ENCODE data around the gene ADGRB2.

The ADGRB2 gene

DNA sequence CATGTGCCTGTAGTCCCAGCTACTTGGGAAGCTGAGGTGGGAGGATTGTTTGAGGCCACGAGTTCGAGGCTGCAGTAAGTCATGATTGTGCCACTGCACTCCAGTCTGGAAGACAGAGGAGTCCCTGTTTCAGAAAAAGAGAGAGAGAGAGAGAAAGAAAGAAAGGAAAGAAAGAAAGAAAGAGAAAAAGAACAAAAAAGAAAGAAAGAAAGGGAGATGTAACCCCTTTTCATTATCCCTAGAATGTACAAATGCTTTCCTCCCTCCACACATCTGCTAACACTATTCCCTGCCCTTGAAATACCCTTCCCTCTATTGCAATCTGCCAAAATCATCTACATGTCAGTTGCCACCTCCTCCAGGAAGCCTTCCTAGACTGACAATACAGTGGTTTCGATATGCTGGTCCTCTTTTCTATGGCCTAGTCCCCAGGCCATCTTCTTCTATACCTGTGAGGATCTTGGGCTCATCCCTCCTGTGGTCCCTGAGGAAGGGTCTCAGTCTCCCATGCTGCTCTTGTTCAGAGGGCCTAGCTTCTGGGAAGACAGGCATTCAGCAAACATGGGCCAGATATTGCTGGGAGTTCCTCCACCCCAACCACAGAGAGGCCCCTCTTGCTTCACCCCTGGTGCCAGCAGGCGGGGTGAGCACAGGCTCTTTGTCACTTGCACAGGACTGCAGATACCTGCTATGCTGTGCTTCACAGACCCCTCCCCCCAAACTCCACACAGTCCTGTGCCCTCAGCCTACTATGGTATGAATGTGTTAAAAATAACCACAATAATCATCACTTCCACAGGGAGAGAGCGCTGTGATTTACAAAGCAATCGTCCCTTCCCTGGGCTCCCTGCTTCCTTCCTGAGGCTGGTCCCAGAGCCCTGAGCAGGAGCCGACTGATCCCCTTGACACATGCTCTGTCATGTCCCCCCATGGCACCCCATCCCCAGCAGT, 14.1 kb downstream of the ADGRB2 start:
- Mint-ChIP-seq H3K27ac (no peak overlapping the region), H3K9me3 (no peaks in the 10 kb centered on the region), H3K4me3 (no peak overlapping the region), H3K27me3 (peaks cover 39 to 75% of the 10 kb centered on the region in 2 donors), H3K36me3 (no peaks in the 10 kb centered on the region), H3K4me1 (peaks cover 26 to 47% of the 10 kb centered on the region in 2 donors)
- ATAC-seq (replicated peaks) (no peak), DNase-seq (no peak)

DNA sequence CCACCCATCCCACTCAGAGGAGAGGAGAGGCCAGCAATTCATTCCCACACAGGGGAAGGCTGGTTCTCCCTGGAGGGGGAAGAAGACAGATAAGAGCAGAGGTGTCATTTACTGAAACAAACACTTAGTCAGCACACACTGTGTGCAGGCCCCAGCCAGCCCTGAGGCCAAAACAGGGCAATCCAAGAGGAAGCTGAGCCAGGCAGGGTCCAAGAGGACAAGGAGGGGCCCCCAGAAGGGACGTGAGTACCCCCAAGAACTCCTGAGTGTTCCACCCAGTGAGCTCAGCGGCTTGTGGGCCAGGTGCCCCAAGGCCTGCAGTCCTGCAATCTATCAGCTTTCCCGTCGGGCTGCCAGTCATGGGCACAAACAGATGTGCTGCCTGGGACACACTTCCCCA, 15.8 kb downstream of the ADGRB2 start:
- H3K36me3 Mint-ChIP-seq = no peaks in the 10 kb centered on the region
- peaks cover 35 to 62% of the 10 kb centered on the region in 2 donors for H3K27me3 Mint-ChIP-seq
- H3K4me3 Mint-ChIP-seq = no peak overlapping the region
- peaks cover 36 to 55% of the 10 kb centered on the region in 2 donors for H3K4me1 Mint-ChIP-seq
- DNase-seq = no peak
- no peaks in the 10 kb centered on the region for H3K9me3 Mint-ChIP-seq
- H3K27ac Mint-ChIP-seq = no peak overlapping the region
- no peak for ATAC-seq (replicated peaks)

DNA sequence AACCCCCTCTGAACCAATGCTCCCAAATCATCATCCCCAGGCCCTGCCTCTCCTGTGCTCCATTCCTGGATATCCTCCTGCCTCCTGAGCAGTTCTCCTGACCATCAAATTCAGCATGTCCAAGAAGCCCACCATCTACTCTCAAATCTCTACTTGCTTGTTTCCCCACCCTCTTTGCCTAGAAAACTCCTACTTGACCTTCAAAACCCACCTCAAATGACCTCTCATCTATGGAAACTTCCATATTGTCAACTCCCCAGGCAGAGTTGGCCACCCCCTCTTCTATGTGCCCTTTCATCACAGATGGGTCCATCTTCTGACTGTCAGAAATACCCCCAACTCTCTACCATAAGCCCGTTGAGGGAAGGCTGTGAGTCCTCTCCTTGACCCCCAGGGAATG, 16.8 kb downstream of the ADGRB2 start:
- peaks cover 30 to 51% of the 10 kb centered on the region in 2 donors for H3K27me3 Mint-ChIP-seq
- no peak overlapping the region for H3K27ac Mint-ChIP-seq
- H3K9me3 Mint-ChIP-seq = no peaks in the 10 kb centered on the region
- H3K4me3 Mint-ChIP-seq = no peak overlapping the region
- no peaks in the 10 kb centered on the region for H3K36me3 Mint-ChIP-seq
- DNase-seq (no peak), ATAC-seq (replicated peaks) (no peak)
- peaks cover 34 to 51% of the 10 kb centered on the region in 2 donors for H3K4me1 Mint-ChIP-seq

DNA sequence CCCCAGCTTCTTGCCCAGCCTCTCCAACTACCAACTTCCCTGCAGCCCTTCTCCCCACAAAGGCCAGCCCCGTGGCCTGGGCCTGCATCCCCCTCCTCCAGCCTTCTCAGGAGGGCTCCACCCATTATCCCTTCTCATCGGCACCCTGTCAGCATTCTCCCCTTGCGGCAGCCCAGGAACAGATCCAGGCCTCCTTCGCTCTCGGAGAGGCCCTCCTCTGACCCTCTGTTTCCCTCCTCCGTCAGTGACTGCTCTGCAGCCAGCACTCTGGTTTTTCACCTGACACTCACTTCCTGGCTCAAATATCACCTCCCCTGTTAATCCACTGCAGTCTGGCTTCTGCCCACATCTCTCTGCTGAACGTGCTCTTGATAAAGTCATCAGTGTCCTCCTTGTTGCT, 17.5 kb downstream of the ADGRB2 start:
- Mint-ChIP-seq H3K36me3 (no peaks in the 10 kb centered on the region), H3K9me3 (no peaks in the 10 kb centered on the region), H3K27ac (no peak overlapping the region), H3K27me3 (peaks cover 30 to 47% of the 10 kb centered on the region in 2 donors), H3K4me1 (peaks cover 33 to 45% of the 10 kb centered on the region in 2 donors), H3K4me3 (no peak overlapping the region)
- no peak for ATAC-seq (replicated peaks)
- no peak for DNase-seq

DNA sequence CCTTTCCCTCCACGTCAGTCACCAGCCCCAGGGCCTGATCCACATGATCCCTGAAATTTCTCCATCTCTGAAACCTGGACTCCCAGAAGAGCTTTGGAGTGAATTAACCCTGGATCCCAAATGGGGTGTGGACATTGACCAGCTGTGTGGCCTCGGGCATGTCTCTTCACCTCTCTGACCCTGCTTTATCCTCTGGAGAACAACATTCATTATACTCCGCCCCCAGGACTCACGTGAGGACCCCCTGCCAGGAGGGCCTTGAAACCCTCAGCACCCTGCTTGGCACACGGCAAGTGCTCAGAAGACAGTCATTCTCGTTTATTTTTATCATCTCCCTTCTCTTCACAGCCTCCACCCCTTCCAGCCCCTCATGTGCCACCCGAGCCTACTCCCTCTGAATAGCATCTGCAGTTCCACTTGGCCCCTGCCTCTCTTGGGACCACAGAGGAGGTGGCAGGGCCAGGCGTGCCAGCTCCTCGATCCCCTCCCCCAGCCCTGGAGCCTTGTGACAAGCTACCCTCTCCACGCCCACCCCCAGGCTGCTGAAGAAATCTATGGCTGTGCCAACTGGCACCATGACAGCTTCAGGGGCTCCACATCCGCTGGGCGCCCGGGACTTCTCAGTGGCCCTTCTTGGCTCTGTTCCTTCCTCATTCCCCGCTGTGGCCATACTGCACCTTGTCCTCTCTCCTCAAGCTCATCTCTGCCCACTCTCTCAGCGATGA, 18.0 kb downstream of the ADGRB2 start:
- ATAC-seq (replicated peaks) = no peak
- H3K27me3 Mint-ChIP-seq = peaks cover 29 to 43% of the 10 kb centered on the region in 2 donors
- H3K27ac Mint-ChIP-seq = no peak overlapping the region
- H3K36me3 Mint-ChIP-seq = no peaks in the 10 kb centered on the region
- no peak for DNase-seq
- H3K4me3 Mint-ChIP-seq = no peak overlapping the region
- no peaks in the 10 kb centered on the region for H3K9me3 Mint-ChIP-seq
- peaks cover 30 to 40% of the 10 kb centered on the region in 2 donors for H3K4me1 Mint-ChIP-seq

DNA sequence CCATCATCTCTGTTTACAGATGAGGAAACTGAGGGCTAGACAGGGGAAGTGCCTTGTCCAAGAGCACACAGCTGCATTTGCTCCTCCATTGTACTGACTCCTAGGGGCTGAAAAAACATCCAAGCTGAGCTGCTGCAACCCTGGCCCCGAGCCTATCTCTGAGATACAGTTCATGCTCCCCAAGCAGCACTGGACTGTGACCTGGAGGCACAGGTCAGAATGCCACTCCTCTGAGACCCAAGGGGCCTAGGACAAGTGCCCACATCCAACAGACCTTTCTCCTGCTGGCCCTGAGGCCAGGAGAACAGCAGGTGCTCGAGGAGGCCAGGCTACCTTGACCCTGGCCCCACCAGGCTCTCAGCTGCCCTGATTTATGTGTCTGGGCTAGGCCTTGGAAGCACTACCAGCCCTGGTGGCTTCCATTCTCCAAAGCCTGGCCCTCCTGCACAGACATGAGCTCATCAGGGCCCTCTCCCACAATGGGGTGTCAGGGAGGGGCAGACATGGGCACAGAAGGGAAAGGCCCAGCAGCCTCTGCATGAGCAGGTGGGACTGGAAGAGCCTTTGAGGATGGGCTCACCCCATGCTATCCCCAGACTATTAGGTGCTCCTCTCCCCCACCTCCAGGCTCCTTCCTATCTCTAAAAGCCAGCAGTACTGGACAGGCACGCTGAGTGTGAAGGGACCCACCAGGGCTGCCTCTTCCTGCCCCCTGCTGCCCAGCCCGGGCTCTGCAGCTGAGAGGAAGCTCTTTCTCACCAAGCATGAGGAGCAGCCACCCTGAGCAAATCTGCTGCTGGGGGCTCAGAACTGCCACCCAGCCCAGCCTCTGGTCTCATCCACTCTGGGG, 18.8 kb downstream of the ADGRB2 start:
- no peak overlapping the region for H3K4me3 Mint-ChIP-seq
- H3K36me3 Mint-ChIP-seq = no peaks in the 10 kb centered on the region
- no peaks in the 10 kb centered on the region for H3K9me3 Mint-ChIP-seq
- peak; percentile 75 to 77 for ATAC-seq (replicated peaks)
- H3K27ac Mint-ChIP-seq = peak overlapping the region; percentile 20
- peaks cover 22 to 33% of the 10 kb centered on the region in 2 donors for H3K4me1 Mint-ChIP-seq
- DNase-seq = no peak
- H3K27me3 Mint-ChIP-seq = peaks cover 22 to 36% of the 10 kb centered on the region in 2 donors

DNA sequence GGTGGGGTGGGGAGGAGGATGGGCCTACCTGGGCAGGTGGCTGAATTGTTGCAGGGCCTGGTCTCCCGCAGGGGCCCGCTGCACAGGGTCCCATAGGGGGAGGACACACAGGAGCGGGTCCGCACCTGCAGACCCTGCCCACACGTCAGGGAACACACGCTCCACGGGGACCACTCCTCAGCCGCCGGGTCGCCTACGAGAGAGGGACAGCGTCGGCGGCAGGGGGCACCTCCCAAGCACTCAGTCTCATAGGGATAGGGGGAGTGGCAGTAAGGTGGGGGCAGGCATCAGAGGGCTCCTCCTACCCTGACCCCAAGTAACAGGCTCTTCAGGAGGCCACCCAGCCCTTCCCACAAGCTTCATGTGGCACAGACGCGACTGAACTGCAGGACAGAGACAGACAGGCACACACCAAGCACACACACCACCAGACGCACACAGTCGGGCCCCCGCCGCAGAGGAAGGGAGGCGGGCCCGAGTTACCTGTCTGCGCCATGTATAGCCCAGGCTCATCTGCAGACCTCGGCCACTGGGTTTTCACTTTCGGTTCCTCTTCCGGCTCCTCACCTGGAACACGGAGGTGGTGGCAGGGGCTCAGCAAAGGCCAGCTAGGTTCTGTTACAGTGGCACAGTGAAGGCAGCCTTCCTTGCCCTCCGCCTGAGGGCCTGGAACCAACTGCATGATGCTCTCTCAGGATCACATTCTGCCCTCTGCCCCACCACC, 19.8 kb downstream of the ADGRB2 start:
- DNase-seq (no peak), ATAC-seq (replicated peaks) (peak; percentile 66 to 72)
- H3K4me1 Mint-ChIP-seq = peaks cover 28 to 38% of the 10 kb centered on the region in 2 donors
- no peaks in the 10 kb centered on the region for H3K36me3 Mint-ChIP-seq
- no peaks in the 10 kb centered on the region for H3K9me3 Mint-ChIP-seq
- no peak overlapping the region for H3K4me3 Mint-ChIP-seq
- H3K27ac Mint-ChIP-seq = no peak overlapping the region
- H3K27me3 Mint-ChIP-seq = peaks cover 15 to 26% of the 10 kb centered on the region in 2 donors

DNA sequence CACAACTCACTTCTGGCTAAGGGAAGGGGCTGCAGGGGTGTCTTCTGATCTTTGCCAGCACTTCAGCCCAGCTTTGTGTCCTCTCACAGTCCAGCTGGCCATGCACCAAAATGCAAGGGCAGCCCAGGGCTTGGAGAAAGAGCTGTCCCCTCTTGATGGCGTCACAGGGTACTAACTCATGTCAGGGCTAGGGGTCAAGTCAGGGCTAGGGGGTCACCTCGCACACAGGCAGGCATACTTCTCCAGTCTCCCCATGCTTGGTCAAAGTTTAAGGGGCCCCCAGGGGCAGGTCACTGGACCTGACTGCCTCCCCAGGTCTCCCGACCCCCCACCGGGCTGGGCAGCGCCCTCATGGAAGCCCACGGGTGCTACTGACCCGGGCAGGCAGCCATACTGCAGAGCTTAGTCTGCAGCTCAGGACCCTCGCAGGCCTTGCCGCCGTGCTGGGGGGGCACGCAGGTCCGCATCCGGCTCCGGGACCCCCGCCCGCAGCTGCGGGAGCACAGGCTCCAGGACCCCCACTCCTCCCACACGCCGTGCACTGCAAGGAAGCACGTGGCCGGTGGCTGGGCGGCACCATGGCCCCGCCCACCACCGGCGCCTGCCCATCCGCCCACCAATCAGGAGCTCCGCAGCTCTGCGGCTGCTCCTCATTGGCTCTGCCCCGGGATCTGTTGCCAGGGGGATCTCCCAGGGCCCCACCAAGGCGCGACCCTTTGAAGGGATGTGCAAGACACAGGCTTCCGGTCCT, 21.5 kb downstream of the ADGRB2 start:
- ATAC-seq (replicated peaks) = no peak
- Mint-ChIP-seq H3K4me1 (peaks cover 28 to 41% of the 10 kb centered on the region in 2 donors), H3K4me3 (no peak overlapping the region), H3K27me3 (peaks cover 7 to 16% of the 10 kb centered on the region in 2 donors), H3K9me3 (no peaks in the 10 kb centered on the region), H3K27ac (no peak overlapping the region), H3K36me3 (no peaks in the 10 kb centered on the region)
- no peak for DNase-seq

DNA sequence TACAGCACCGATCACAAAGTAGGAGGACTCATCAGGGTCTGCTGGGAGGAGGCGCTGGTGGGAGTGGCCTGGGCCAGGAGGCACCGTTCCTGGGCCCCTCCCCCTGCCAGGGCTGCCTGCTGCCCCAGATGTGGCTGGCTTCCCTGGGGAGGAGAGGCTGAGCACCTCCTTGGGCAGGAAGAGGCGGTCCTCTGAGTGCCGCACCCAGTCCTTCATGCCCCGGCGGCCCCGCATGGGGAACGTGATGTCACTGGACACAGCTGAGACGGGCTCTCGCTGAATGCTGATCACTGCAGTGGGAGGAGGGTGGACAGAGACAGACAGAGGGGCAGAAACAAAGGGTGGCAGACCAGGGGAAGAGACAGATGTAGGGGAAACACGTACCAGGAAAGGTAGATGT, 24.8 kb downstream of the ADGRB2 start:
- Mint-ChIP-seq H3K9me3 (no peaks in the 10 kb centered on the region), H3K4me3 (no peak overlapping the region), H3K36me3 (no peaks in the 10 kb centered on the region), H3K27me3 (no peaks in the 10 kb centered on the region), H3K27ac (no peak overlapping the region), H3K4me1 (peaks cover 10 to 11% of the 10 kb centered on the region in 2 donors)
- ATAC-seq (replicated peaks) (peak; percentile 68 to 81), DNase-seq (peak; percentile 20)

DNA sequence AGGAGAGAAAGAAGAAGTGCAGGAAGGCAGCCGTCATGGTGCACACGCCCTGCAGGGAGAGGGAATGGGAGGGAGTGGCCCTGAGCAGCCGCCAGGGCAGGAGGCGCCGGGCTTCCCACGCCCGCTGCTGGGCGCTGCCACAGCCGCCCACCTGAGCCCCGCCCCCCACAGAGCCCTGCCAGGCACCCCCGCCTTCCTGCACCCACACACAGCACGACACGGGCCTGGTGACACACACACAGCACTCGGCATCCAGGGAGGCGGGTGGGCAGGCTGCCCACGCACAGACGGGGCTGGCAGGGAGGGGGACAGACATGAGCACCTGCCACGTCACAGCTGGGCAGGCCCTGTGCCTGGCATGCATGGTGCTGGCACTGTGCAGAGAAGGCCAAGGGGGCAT, 27.5 kb downstream of the ADGRB2 start:
- no peak for ATAC-seq (replicated peaks)
- no peak for DNase-seq
- Mint-ChIP-seq H3K36me3 (no peaks in the 10 kb centered on the region), H3K27me3 (peaks cover 0 to 13% of the 10 kb centered on the region in 2 donors), H3K4me3 (no peak overlapping the region), H3K27ac (no peak overlapping the region), H3K4me1 (peaks cover 6 to 7% of the 10 kb centered on the region in 2 donors), H3K9me3 (no peaks in the 10 kb centered on the region)

DNA sequence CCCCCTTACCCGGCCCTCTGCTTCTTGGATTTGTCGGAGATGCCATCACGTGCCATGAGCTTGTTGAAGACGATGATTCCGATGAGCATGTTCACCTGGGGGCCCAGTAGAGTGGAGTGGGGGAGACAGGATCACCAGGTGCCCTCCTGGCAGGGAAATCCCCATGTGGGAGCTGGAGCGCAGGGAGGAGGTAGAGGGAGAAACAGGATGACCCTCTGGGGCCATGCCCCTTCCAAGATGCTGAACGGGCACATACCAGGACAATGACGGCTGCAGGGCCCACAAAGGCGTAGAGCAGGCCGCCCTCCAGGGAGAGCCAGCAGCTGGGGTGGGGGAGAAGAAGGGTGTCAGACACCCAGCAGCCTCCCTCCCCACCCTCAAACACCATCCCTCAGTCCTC, 28.6 kb downstream of the ADGRB2 start:
- no peaks in the 10 kb centered on the region for H3K9me3 Mint-ChIP-seq
- H3K4me1 Mint-ChIP-seq = peaks cover 6 to 7% of the 10 kb centered on the region in 2 donors
- H3K36me3 Mint-ChIP-seq = no peaks in the 10 kb centered on the region
- DNase-seq (no peak), ATAC-seq (replicated peaks) (no peak)
- H3K27ac Mint-ChIP-seq = no peak overlapping the region
- H3K27me3 Mint-ChIP-seq = peaks cover 0 to 13% of the 10 kb centered on the region in 2 donors
- H3K4me3 Mint-ChIP-seq = no peak overlapping the region

DNA sequence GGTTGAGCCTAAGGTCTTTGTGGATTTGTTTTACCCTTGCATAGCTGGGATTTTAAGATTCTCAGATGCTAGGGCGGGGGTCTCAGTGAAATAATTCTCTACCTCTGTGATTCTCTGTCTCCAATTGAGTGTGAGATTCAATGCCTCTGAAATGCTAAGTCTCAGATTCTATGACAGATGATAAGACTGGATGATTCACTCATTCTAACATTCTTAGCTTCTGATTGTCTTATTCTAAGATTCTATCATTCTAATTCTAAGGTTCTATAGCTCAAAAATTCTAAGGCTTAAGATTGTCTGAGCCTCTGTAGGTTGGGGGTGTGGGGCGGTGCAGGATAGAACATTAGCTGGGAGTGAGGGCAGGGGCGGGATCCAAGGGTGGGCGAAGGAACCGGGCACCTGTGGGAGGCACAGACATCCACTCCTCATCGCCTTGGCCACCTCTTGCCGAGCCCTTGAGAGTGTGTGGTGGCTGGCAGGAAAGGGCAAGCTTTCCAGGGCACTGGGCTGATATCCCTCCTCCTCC, 29.5 kb downstream of the ADGRB2 start:
- DNase-seq (no peak), ATAC-seq (replicated peaks) (no peak)
- no peak overlapping the region for H3K4me3 Mint-ChIP-seq
- peaks cover 0 to 13% of the 10 kb centered on the region in 2 donors for H3K27me3 Mint-ChIP-seq
- no peaks in the 10 kb centered on the region for H3K9me3 Mint-ChIP-seq
- H3K4me1 Mint-ChIP-seq = peaks cover 3 to 6% of the 10 kb centered on the region in 2 donors
- H3K36me3 Mint-ChIP-seq = no peaks in the 10 kb centered on the region
- H3K27ac Mint-ChIP-seq = no peak overlapping the region
